H9 (cell line): Measurements from ENCODE around the gene NFE2L3. TPM values are rescaled to one million over a fixed set of nuclear protein-coding genes. Genes with fewer than 3 reads are reported as not detected.

Experiments used
- DNase-seq: peaks from one replicate; pipeline ENCODE4 v3.0.0-alpha.2; 2017
- H2AFZ ChIP-seq: one replicate; pipeline ENCODE4 v1.6.1; 2013; ENCODE audit warnings: mild to moderate bottlenecking, low read length, control low read depth, moderate library complexity
- H2AK5ac ChIP-seq: 2 replicates; pipeline ENCODE4 v1.6.1; 2013; ENCODE audit warnings: low read length, control low read depth, mixed read lengths; ENCODE audit not compliant: insufficient read length
- H2BK120ac ChIP-seq: one replicate; pipeline ENCODE4 v1.6.1; 2013; ENCODE audit warnings: low read depth, mild to moderate bottlenecking, low read length, control low read depth, inconsistent platforms; ENCODE audit not compliant: poor library complexity, severe bottlenecking
- H2BK12ac ChIP-seq: 2 replicates; pipeline ENCODE4 v1.6.1; 2013; ENCODE audit warnings: low read length, control low read depth, mixed read lengths, low read depth; ENCODE audit not compliant: insufficient read length
- H2BK15ac ChIP-seq: 2 replicates; pipeline ENCODE4 v1.6.1; 2013; ENCODE audit warnings: low read depth, low read length, control low read depth
- H2BK20ac ChIP-seq: one replicate; pipeline ENCODE4 v1.6.1; 2013; ENCODE audit warnings: low read depth, mild to moderate bottlenecking, low read length, control low read depth, inconsistent platforms; ENCODE audit not compliant: poor library complexity, severe bottlenecking
- H2BK5ac ChIP-seq: 2 replicates; pipeline ENCODE4 v1.6.1; 2013; ENCODE audit warnings: low read length, control low read depth, mixed read lengths; ENCODE audit not compliant: insufficient read length
- H3K14ac ChIP-seq: 2 replicates; pipeline ENCODE4 v1.6.1; 2013; ENCODE audit warnings: low read length, control low read depth; ENCODE audit not compliant: insufficient read depth
- H3K18ac ChIP-seq: 2 replicates; pipeline ENCODE4 v1.6.1; 2013; ENCODE audit warnings: low read depth, mild to moderate bottlenecking, mixed read lengths, low read length, control low read depth; ENCODE audit not compliant: insufficient read length
- H3K23ac ChIP-seq: 2 replicates; pipeline ENCODE4 v1.6.1; 2013; ENCODE audit warnings: low read length, control low read depth, mixed read lengths, low read depth; ENCODE audit not compliant: insufficient read length
- H3K23me2 ChIP-seq: 2 replicates; pipeline ENCODE4 v1.6.1; 2013; ENCODE audit warnings: low read depth, mild to moderate bottlenecking, mixed read lengths, low read length, control low read depth; ENCODE audit not compliant: insufficient read length, poor library complexity, severe bottlenecking
- H3K27ac ChIP-seq: 2 replicates; pipeline ENCODE4 v1.5.1; 2013; ENCODE audit warnings: low read length, control low read depth, mixed read lengths, low read depth; ENCODE audit not compliant: insufficient read length
- H3K27me3 ChIP-seq: 2 replicates; pipeline ENCODE4 v1.6.1; 2013; ENCODE audit warnings: low read length, control low read depth, inconsistent platforms; ENCODE audit not compliant: insufficient read depth
- H3K4ac ChIP-seq: 2 replicates; pipeline ENCODE4 v1.6.1; 2013; ENCODE audit warnings: low read depth, mild to moderate bottlenecking, control low read depth, inconsistent platforms, low read length, moderate library complexity
- H3K4me1 ChIP-seq: 2 replicates; pipeline ENCODE4 v1.6.1; 2013; ENCODE audit warnings: low read length, control low read depth, inconsistent platforms; ENCODE audit not compliant: insufficient read depth
- H3K4me2 ChIP-seq: 2 replicates; pipeline ENCODE4 v1.6.1; 2013; ENCODE audit warnings: low read length, control low read depth, mixed read lengths; ENCODE audit not compliant: insufficient read length, insufficient read depth
- H3K56ac ChIP-seq: 2 replicates; pipeline ENCODE4 v1.6.1; 2013; ENCODE audit warnings: low read depth, mild to moderate bottlenecking, mixed read lengths, low read length, control low read depth; ENCODE audit not compliant: insufficient read length
- H3K79me1 ChIP-seq: 2 replicates; pipeline ENCODE4 v1.6.1; 2013; ENCODE audit warnings: low read depth, mild to moderate bottlenecking, moderate library complexity, low read length, control low read depth, inconsistent platforms; ENCODE audit not compliant: insufficient read depth, poor library complexity, severe bottlenecking
- H3K79me2 ChIP-seq: 2 replicates; pipeline ENCODE4 v1.6.1; 2013; ENCODE audit warnings: low read length, control low read depth, inconsistent platforms; ENCODE audit not compliant: insufficient read depth
- H3K9ac ChIP-seq: 2 replicates; pipeline ENCODE4 v1.6.1; 2013; ENCODE audit warnings: low read length, control low read depth, mixed read lengths; ENCODE audit not compliant: insufficient read length; ENCODE audit errors: extremely low read depth
- H3K9me3 ChIP-seq: one replicate; pipeline ENCODE4 v1.6.1; 2013; ENCODE audit warnings: low read depth, low read length, inconsistent platforms; ENCODE audit not compliant: control insufficient read depth
- H3T11ph ChIP-seq: one replicate; pipeline ENCODE4 v1.6.1; 2013; ENCODE audit warnings: mild to moderate bottlenecking, low read length, control low read depth, inconsistent platforms
- H4K20me1 ChIP-seq: one replicate; pipeline ENCODE4 v1.6.1; 2013; ENCODE audit not compliant: control insufficient read depth, insufficient read length, insufficient read depth
- H4K5ac ChIP-seq: 2 replicates; pipeline ENCODE4 v1.6.1; 2013; ENCODE audit warnings: low read depth, mild to moderate bottlenecking, mixed read lengths, low read length, control low read depth; ENCODE audit not compliant: insufficient read length
- H4K8ac ChIP-seq: replicated peaks from 2 replicates; pipeline ENCODE4 v1.6.1; 2013; ENCODE audit warnings: low read length, control low read depth, mixed read lengths, low read depth; ENCODE audit not compliant: insufficient read length
- H4K91ac ChIP-seq: 2 replicates; pipeline ENCODE4 v1.6.1; 2013; ENCODE audit warnings: low read depth, mild to moderate bottlenecking, moderate library complexity, mixed read lengths, low read length, control low read depth; ENCODE audit not compliant: insufficient read length
- H3K27ac Mint-ChIP-seq, 3 experiments: 2 replicates in 2 of 3; 3 replicates in 1 of 3; pipeline ENCODE4 v1.8.0; 2020 to 2021; ENCODE audit warnings: mixed read lengths in 3 of 3, mild to moderate bottlenecking in 1 of 3, moderate library complexity in 1 of 3
- H3K27me3 Mint-ChIP-seq: 2 replicates; pipeline ENCODE4 v1.8.0; 2021; ENCODE audit warnings: low read depth, mild to moderate bottlenecking, moderate library complexity, mixed read lengths
- H3K36me3 Mint-ChIP-seq, 3 experiments: 2 replicates in 2 of 3; 3 replicates in 1 of 3; pipeline ENCODE4 v1.8.0; 2020 to 2021; ENCODE audit warnings: low read depth in 3 of 3, mixed read lengths in 3 of 3; ENCODE audit not compliant: insufficient read depth in 1 of 3
- H3K4me1 Mint-ChIP-seq, 2 experiments: 2 replicates each; pipeline ENCODE4 v1.8.0; 2020; ENCODE audit warnings: mixed read lengths in 2 of 2
- H3K4me3 Mint-ChIP-seq, 2 experiments: 2 replicates in 1 of 2; 3 replicates in 1 of 2; pipeline ENCODE4 v1.8.0; 2020 to 2021; ENCODE audit warnings: mild to moderate bottlenecking in 2 of 2, mixed read lengths in 2 of 2, moderate library complexity in 1 of 2
- H3K9me3 Mint-ChIP-seq, 2 experiments: 2 replicates in 1 of 2; 3 replicates in 1 of 2; pipeline ENCODE4 v1.8.0; 2020; ENCODE audit warnings: mild to moderate bottlenecking in 2 of 2, mixed read lengths in 2 of 2, moderate library complexity in 1 of 2
- WGBS: extraction: QIAGEN DNeasy Blood & Tissue Kit; methylation state at CpG from one replicate; pipeline ENCODE4 v1.1.7; 2013; ENCODE audit warnings: missing lambda C conversion rate, low lambda C conversion rate, mixed read lengths; ENCODE audit not compliant: insufficient read length; ENCODE audit errors: extremely low coverage; 5-methylcytosine and 5-hydroxymethylcytosine counted together
- total RNA-seq: library from RNA; stranded (reverse); gene quantifications from 2 replicates; pipeline ENCODE4 v1.2.1, GENCODE V29; 2021
- TF ChIP-seq, protein P1 (sequence below): fragments of 200-600 bp; sonication (generic); conservative IDR thresholded peaks from 3 replicates; pipeline ENCODE4 v1.8.0; 2021; ENCODE audit warnings: antibody characterized with exemption, mild to moderate bottlenecking

NFE2L3 gene
- total RNA-seq, 1 experiment from 2014 or later = 46.9 TPM

DNA sequence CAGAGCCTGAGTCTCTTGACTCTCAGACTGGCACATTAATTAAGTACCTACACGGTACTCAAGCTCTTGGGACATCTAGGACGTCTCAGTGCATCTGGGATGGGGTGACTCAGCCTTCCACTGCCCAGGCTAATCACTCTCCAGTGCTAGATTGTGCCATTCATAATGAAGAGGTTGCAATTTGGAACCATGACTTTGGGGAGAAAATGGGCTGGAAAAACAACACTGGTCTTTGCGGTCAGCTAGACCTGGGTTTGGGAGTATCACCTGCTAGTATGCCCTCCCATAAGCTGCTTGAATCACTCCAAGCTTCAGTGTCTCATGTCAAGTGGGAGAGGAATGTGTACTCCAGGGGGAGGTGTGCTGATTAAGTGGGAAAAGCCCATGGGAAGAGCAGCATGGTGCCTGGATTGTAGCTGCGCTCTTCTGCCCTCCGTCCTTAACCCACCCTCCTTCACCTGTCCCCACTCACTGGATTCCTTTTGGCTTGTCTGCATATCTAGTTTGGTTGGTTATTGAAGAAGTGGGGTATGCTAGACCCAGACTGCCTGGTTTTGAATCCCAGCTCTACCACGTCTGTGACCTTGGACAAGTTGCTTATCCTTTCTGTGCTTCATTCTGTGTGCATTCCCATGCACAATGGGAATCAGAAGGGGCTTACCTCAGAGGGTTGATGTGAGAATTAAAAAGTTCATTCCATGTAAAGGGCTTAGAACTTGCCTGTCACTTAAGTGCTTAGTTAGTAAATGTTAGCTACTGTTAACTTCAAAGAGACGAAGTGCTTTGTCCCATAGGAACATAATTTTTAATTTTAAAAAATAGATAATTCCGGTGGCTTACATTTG is 3.8 kb downstream of the NFE2L3 start:
- Histone ChIP-seq H3K23me2 (peaks cover 11% of the 10 kb centered on the region), H3T11ph (no peak overlapping the region), H4K91ac (no peak overlapping the region), H2BK120ac (no peak overlapping the region), H3K23ac (no peak overlapping the region), H3K9me3 (no peaks in the 10 kb centered on the region), H2BK5ac (no peak overlapping the region), H4K5ac (no peak overlapping the region), H2AFZ (no peak overlapping the region), H3K18ac (no peak overlapping the region), H3K4me1 (peaks cover 36% of the 10 kb centered on the region), H4K8ac (no peak overlapping the region), H3K56ac (no peak overlapping the region), H4K20me1 (no peaks in the 10 kb centered on the region), H3K79me1 (peaks cover 7% of the 10 kb centered on the region), H2AK5ac (no peak overlapping the region), H3K27ac (no peak overlapping the region), H2BK20ac (no peak overlapping the region), H3K79me2 (peaks cover 67% of the 10 kb centered on the region), H3K27me3 (no peaks in the 10 kb centered on the region), H3K9ac (peak overlapping the region; percentile 29), H2BK12ac (peak overlapping the region; percentile 2), H3K14ac (0 out of 2 replicates have a peak overlapping the region, but pooled peaks have one; percentile 4), H3K4me2 (peak overlapping the region; percentile 50), H3K4ac (no peak overlapping the region), H2BK15ac (no peak overlapping the region)
- Mint-ChIP-seq H3K4me1 (peaks cover 74 to 82% of the 10 kb centered on the region in 2 experiments), H3K9me3 (no peaks in the 10 kb centered on the region; a peak in 1 of 5 replicates), H3K4me3 (peak overlapping the region; percentile 47 to 100), H3K27ac (peak overlapping the region in 1 of 3 experiments; percentile 100; a peak in 4 of 7 replicates), H3K36me3 (peaks cover under 1 to 42% (median under 1%) of the 10 kb centered on the region in 3 experiments; a peak in 4 of 7 replicates), H3K27me3 (peaks cover 17% of the 10 kb centered on the region)
- TF ChIP-seq, protein P1, sequence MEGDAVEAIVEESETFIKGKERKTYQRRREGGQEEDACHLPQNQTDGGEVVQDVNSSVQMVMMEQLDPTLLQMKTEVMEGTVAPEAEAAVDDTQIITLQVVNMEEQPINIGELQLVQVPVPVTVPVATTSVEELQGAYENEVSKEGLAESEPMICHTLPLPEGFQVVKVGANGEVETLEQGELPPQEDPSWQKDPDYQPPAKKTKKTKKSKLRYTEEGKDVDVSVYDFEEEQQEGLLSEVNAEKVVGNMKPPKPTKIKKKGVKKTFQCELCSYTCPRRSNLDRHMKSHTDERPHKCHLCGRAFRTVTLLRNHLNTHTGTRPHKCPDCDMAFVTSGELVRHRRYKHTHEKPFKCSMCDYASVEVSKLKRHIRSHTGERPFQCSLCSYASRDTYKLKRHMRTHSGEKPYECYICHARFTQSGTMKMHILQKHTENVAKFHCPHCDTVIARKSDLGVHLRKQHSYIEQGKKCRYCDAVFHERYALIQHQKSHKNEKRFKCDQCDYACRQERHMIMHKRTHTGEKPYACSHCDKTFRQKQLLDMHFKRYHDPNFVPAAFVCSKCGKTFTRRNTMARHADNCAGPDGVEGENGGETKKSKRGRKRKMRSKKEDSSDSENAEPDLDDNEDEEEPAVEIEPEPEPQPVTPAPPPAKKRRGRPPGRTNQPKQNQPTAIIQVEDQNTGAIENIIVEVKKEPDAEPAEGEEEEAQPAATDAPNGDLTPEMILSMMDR = no peak
- WGBS = no CpG with 5 or more reads among the region's 8 CpGs
- DNase-seq = peak; percentile 39
